Measurements from ENCODE around the gene ACAT2.
"Not testable (repeated sequence)": the region's sequence is repeated elsewhere in the genome, so short reads cannot be mapped to it uniquely, and the experiment has no call there.

The ACAT2 gene

GRCh38 chr6:159817951-159818739 is 56.3 kb downstream of the ACAT2 start:
- H3K27me3 ChIP-seq (ENCODE audit: insufficient read depth, low read length) = no peaks in the 10 kb centered on the region
- H3K4me1 ChIP-seq (ENCODE audit: insufficient read depth, low read length) = 0 out of 2 replicates have a peak, but pooled peaks cover under 1% of the 10 kb centered on the region
- H3K27ac ChIP-seq (ENCODE audit: low read depth, low read length) = no peak overlapping the region
- 94% methylated on average over 23 of the region's 23 CpGs for WGBS
- no peaks in the 10 kb centered on the region for H3K36me3 ChIP-seq (ENCODE audit: insufficient read depth, low read length)
- no peak overlapping the region for H3K4me3 ChIP-seq (ENCODE audit: low read length)
- no peaks in the 10 kb centered on the region for H3K9me3 ChIP-seq (ENCODE audit: insufficient read depth, low read depth, low read length)
- no peak overlapping the region for H3K9ac ChIP-seq (ENCODE audit: low read depth, low read length)

GRCh38 chr6:159819098-159819497 is 57.3 kb downstream of the ACAT2 start:
- no peak overlapping the region for H3K4me3 ChIP-seq (ENCODE audit: low read length)
- WGBS = 94% methylated on average over 16 of the region's 16 CpGs
- no peaks in the 10 kb centered on the region for H3K36me3 ChIP-seq (ENCODE audit: insufficient read depth, low read length)
- no peaks in the 10 kb centered on the region for H3K27me3 ChIP-seq (ENCODE audit: insufficient read depth, low read length)
- H3K4me1 ChIP-seq (ENCODE audit: insufficient read depth, low read length) = no peaks in the 10 kb centered on the region
- H3K9ac ChIP-seq (ENCODE audit: low read depth, low read length) = no peak overlapping the region
- no peak overlapping the region for H3K27ac ChIP-seq (ENCODE audit: low read depth, low read length)
- H3K9me3 ChIP-seq (ENCODE audit: insufficient read depth, low read depth, low read length) = no peaks in the 10 kb centered on the region

DNA sequence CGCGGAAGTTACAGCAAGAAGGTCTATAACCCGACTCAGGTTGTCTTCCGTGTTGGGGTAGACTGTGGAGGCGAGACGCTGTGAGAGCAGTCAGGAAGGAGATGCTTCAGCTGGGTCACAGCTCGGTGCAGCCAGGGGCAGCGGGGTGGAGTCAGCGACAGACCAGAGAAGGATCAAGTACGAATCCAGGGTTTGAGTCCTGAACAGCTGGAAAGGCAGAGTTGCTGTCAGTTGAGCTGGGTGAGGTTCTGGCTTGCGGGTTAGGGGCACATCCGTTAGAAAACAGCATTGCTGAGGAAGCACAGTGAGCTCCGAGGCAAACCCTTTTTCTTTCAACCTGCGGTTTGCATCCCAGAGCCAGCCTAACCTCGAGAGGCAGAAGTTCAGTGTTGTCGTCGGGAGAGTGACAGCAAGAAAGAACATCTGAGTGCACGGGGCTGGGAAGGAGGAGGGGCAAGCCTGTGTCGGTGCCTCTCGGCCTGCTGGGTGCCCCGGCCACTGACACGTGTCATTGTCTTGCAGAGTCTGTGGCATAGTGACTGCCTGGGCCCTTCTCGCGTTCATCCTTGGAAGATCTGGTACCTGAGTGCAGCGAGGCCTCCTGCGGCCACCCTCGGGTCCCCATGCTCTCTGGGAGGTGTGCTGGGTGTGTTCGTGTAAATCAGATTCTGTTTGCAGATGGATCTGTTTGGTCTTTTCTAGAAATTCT is 58.2 kb downstream of the ACAT2 start:
- H3K27me3 ChIP-seq (ENCODE audit: insufficient read depth, low read length) = no peaks in the 10 kb centered on the region
- H3K27ac ChIP-seq (ENCODE audit: low read depth, low read length) = no peak overlapping the region
- H3K4me3 ChIP-seq (ENCODE audit: low read length) = no peak overlapping the region
- H3K36me3 ChIP-seq (ENCODE audit: insufficient read depth, low read length) = no peaks in the 10 kb centered on the region
- WGBS = 50% methylated on average over 28 of the region's 28 CpGs
- no peaks in the 10 kb centered on the region for H3K9me3 ChIP-seq (ENCODE audit: insufficient read depth, low read depth, low read length)
- no peak overlapping the region for H3K9ac ChIP-seq (ENCODE audit: low read depth, low read length)
- no peaks in the 10 kb centered on the region for H3K4me1 ChIP-seq (ENCODE audit: insufficient read depth, low read length)

GRCh38 chr6:159821122-159821521 is 59.3 kb downstream of the ACAT2 start:
- 95% methylated on average over 11 of the region's 11 CpGs for WGBS
- no peaks in the 10 kb centered on the region for H3K4me1 ChIP-seq (ENCODE audit: insufficient read depth, low read length)
- H3K27ac ChIP-seq (ENCODE audit: low read depth, low read length) = no peak overlapping the region
- H3K9ac ChIP-seq (ENCODE audit: low read depth, low read length) = no peak overlapping the region
- H3K9me3 ChIP-seq (ENCODE audit: insufficient read depth, low read depth, low read length) = no peaks in the 10 kb centered on the region
- H3K36me3 ChIP-seq (ENCODE audit: insufficient read depth, low read length) = no peaks in the 10 kb centered on the region
- H3K4me3 ChIP-seq (ENCODE audit: low read length) = no peak overlapping the region
- no peaks in the 10 kb centered on the region for H3K27me3 ChIP-seq (ENCODE audit: insufficient read depth, low read length)

- H3K27ac ChIP-seq (ENCODE audit: low read depth, low read length) = no peak overlapping the region
- no peak overlapping the region for H3K4me3 ChIP-seq (ENCODE audit: low read length)
- H3K27me3 ChIP-seq (ENCODE audit: insufficient read depth, low read length) = no peaks in the 10 kb centered on the region
- H3K9me3 ChIP-seq (ENCODE audit: insufficient read depth, low read depth, low read length) = no peaks in the 10 kb centered on the region
- H3K9ac ChIP-seq (ENCODE audit: low read depth, low read length) = no peak overlapping the region
- WGBS = 96% methylated on average over 10 of the region's 10 CpGs
- H3K4me1 ChIP-seq (ENCODE audit: insufficient read depth, low read length) = no peaks in the 10 kb centered on the region
- no peaks in the 10 kb centered on the region for H3K36me3 ChIP-seq (ENCODE audit: insufficient read depth, low read length)
These were observed 59.9 kb downstream of the ACAT2 start for GRCh38 chr6:159821726-159822125.

DNA sequence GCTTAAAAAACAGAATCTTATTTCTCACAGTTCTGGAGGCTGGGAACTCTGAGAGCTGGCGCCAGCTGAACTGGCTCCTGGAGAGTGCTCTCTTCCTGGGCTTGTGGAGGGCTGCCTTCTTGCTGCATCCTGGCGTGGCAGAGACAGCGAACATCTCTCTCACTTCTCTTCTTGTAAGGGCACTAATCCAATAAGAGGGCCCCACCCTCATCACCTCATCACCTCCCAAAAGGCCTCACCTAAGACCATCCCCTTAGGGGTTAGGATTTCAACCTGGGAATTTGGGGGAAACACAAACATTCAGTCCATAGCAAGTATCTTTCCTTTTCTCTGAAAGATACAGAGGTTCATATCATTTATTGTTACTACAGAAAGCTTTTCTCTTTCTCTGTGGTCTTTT is 62.1 kb downstream of the ACAT2 start:
- no peak overlapping the region for H3K9ac ChIP-seq (ENCODE audit: low read depth, low read length)
- no peak overlapping the region for H3K27ac ChIP-seq (ENCODE audit: low read depth, low read length)
- H3K4me3 ChIP-seq (ENCODE audit: low read length) = no peak overlapping the region
- no peaks in the 10 kb centered on the region for H3K9me3 ChIP-seq (ENCODE audit: insufficient read depth, low read depth, low read length)
- H3K4me1 ChIP-seq (ENCODE audit: insufficient read depth, low read length) = no peaks in the 10 kb centered on the region
- no peaks in the 10 kb centered on the region for H3K36me3 ChIP-seq (ENCODE audit: insufficient read depth, low read length)
- H3K27me3 ChIP-seq (ENCODE audit: insufficient read depth, low read length) = no peaks in the 10 kb centered on the region
- 93% methylated on average over 3 of the region's 3 CpGs for WGBS

GRCh38 chr6:159824690-159825089 is 62.8 kb downstream of the ACAT2 start:
- not testable (repeated sequence) for H3K4me3 ChIP-seq (ENCODE audit: low read length); H3K9ac ChIP-seq (ENCODE audit: low read depth, low read length); H3K27ac ChIP-seq (ENCODE audit: low read depth, low read length); H3K27me3 ChIP-seq (ENCODE audit: insufficient read depth, low read length); H3K9me3 ChIP-seq (ENCODE audit: insufficient read depth, low read depth, low read length); H3K36me3 ChIP-seq (ENCODE audit: insufficient read depth, low read length); H3K4me1 ChIP-seq (ENCODE audit: insufficient read depth, low read length)
- 96% methylated on average over 9 of the region's 9 CpGs for WGBS

GRCh38 chr6:159826004-159826403 is 64.2 kb downstream of the ACAT2 start:
- WGBS = 95% methylated on average over 12 of the region's 13 CpGs

DNA sequence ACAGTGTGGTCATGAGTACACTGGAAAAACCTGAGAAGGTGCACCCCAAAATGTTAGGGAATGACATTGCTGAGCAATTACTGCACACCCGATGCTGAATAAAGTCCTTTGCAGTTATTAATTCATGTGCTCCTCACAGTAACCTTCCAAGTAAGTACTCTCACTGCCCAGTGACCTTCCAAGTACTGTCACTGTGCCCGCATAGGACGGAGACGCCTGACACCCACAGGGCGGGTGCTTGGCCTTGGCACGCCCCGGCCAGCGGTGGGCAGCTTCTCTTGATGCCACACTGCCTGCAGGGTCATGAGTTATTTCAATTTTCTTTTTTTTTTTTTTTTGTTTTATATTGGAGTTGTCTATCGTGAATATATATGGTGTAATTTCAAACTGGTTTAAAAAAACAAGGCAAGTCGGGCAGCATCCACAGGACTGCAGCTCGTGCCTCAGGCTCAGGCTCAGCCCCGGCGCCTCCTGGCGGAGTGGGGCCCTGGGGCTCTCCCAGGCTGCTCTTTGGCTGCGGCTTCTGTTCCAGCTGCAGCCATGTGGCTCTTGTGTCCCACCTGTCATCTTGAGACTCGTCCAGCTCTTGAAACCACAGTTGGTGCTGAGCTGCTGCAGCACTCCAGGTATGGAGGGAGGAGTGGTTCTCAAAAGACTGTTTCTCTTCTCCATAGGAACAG is 65.3 kb downstream of the ACAT2 start:
- Histone ChIP-seq H3K27ac (ENCODE audit: low read depth, low read length) (no peak overlapping the region), H3K4me1 (ENCODE audit: insufficient read depth, low read length) (peaks cover 20% of the 10 kb centered on the region), H3K27me3 (ENCODE audit: insufficient read depth, low read length) (no peaks in the 10 kb centered on the region), H3K4me3 (ENCODE audit: low read length) (no peak overlapping the region), H3K9ac (ENCODE audit: low read depth, low read length) (no peak overlapping the region), H3K36me3 (ENCODE audit: insufficient read depth, low read length) (no peaks in the 10 kb centered on the region), H3K9me3 (ENCODE audit: insufficient read depth, low read depth, low read length) (no peaks in the 10 kb centered on the region)
- 95% methylated on average over 16 of the region's 16 CpGs for WGBS

More at GRCh38 chr6:159826004-159826403, 64.2 kb downstream of the ACAT2 start:
- Histone ChIP-seq H3K4me1 (ENCODE audit: insufficient read depth, low read length) (peaks cover 13% of the 10 kb centered on the region), H3K4me3 (ENCODE audit: low read length) (no peak overlapping the region), H3K27ac (ENCODE audit: low read depth, low read length) (no peak overlapping the region), H3K9ac (ENCODE audit: low read depth, low read length) (no peak overlapping the region), H3K36me3 (ENCODE audit: insufficient read depth, low read length) (no peaks in the 10 kb centered on the region), H3K27me3 (ENCODE audit: insufficient read depth, low read length) (no peaks in the 10 kb centered on the region), H3K9me3 (ENCODE audit: insufficient read depth, low read depth, low read length) (no peaks in the 10 kb centered on the region)

GRCh38 chr6:159828074-159828473 is 66.2 kb downstream of the ACAT2 start:
- WGBS = 79% methylated on average over 7 of the region's 7 CpGs

More at GRCh38 chr6:159828074-159828473, 66.2 kb downstream of the ACAT2 start:
- Histone ChIP-seq H3K36me3 (ENCODE audit: insufficient read depth, low read length) (no peaks in the 10 kb centered on the region), H3K9ac (ENCODE audit: low read depth, low read length) (no peak overlapping the region), H3K27me3 (ENCODE audit: insufficient read depth, low read length) (no peaks in the 10 kb centered on the region), H3K9me3 (ENCODE audit: insufficient read depth, low read depth, low read length) (no peaks in the 10 kb centered on the region), H3K27ac (ENCODE audit: low read depth, low read length) (no peak overlapping the region), H3K4me1 (ENCODE audit: insufficient read depth, low read length) (peaks cover 20% of the 10 kb centered on the region), H3K4me3 (ENCODE audit: low read length) (no peak overlapping the region)
